GM12878 (cell line): ENCODE results near the gene COA1. TPM values are rescaled to one million over a fixed set of nuclear protein-coding genes. Genes with fewer than 3 reads are reported as not detected.

Source experiments
- BCL3 ChIP-seq: IDR thresholded peaks from 2 replicates; pipeline ENCODE4 v1.6.1; 2011; ENCODE audit warnings: borderline replicate concordance, low read depth, mild to moderate bottlenecking, moderate library complexity, low read length; ENCODE audit not compliant: insufficient read depth, poor library complexity, severe bottlenecking
- CHD2 ChIP-seq: IDR thresholded peaks from 2 replicates; pipeline ENCODE4 v1.6.1; 2011; ENCODE audit warnings: low read depth, low read length, improper control_type of control experiment, borderline replicate concordance
- CREM ChIP-seq: IDR thresholded peaks from 2 replicates; pipeline ENCODE4 v1.6.1; 2014; ENCODE audit warnings: antibody characterized with exemption, low read depth
- EGR1 ChIP-seq, 2 experiments: IDR thresholded peaks; 1 replicate in 1 of 2; 2 replicates in 1 of 2; pipeline ENCODE4 v1.6.1; 2011 to 2012; ENCODE audit warnings: low read depth in 2 of 2, low read length in 2 of 2, borderline replicate concordance in 1 of 2, mild to moderate bottlenecking in 1 of 2, moderate library complexity in 1 of 2
- FOS ChIP-seq: IDR thresholded peaks from 3 replicates; pipeline ENCODE4 v1.6.1; 2011; ENCODE audit warnings: borderline replicate concordance; ENCODE audit not compliant: insufficient read length; ENCODE audit errors: extremely low read depth
- HCFC1 ChIP-seq: fragments of 150-350 bp; IDR thresholded peaks from 2 replicates; pipeline ENCODE4 v1.6.1; 2014; ENCODE audit warnings: low read length
- KLF5 ChIP-seq: fragments of 450-650 bp; IDR thresholded peaks from 2 replicates; pipeline ENCODE4 v1.6.1; 2014; ENCODE audit warnings: mild to moderate bottlenecking; ENCODE audit not compliant: partially characterized antibody
- MAX ChIP-seq: IDR thresholded peaks from 2 replicates; pipeline ENCODE4 v1.6.1; 2012; ENCODE audit warnings: low read depth, low read length, improper control_type of control experiment
- MEF2B ChIP-seq: fragments of 450-650 bp; IDR thresholded peaks from 2 replicates; pipeline ENCODE4 v1.6.1; 2018; ENCODE audit warnings: mild to moderate bottlenecking, moderate library complexity; ENCODE audit not compliant: partially characterized antibody, poor library complexity, severe bottlenecking
- MTA2 ChIP-seq: fragments of 450-650 bp; IDR thresholded peaks from 2 replicates; pipeline ENCODE4 v1.6.1; 2016; ENCODE audit warnings: low read depth, mild to moderate bottlenecking, moderate library complexity
- PAX5 ChIP-seq: IDR thresholded peaks from 2 replicates; pipeline ENCODE4 v1.6.1; 2011; ENCODE audit warnings: low read depth, low read length, borderline replicate concordance
- PBX3 ChIP-seq: IDR thresholded peaks from 2 replicates; pipeline ENCODE4 v1.6.1; 2011; ENCODE audit warnings: mild to moderate bottlenecking, low read depth, low read length, moderate library complexity; ENCODE audit not compliant: insufficient replicate concordance
- POLR2AphosphoS5 ChIP-seq: IDR thresholded peaks from 2 replicates; pipeline ENCODE4 v1.6.1; 2011; ENCODE audit warnings: mild to moderate bottlenecking, low read length, inconsistent platforms
- PRDM15 ChIP-seq: fragments of 450-650 bp; formaldehyde crosslinking; IDR thresholded peaks from 2 replicates; pipeline ENCODE4 v1.4.0; 2020; ENCODE audit warnings: mild to moderate bottlenecking, moderate library complexity
- SIX5 ChIP-seq: IDR thresholded peaks from 2 replicates; pipeline ENCODE4 v1.6.1; 2011; ENCODE audit warnings: mild to moderate bottlenecking, low read depth, low read length, moderate library complexity; ENCODE audit not compliant: severe bottlenecking
- SMARCA5 ChIP-seq: fragments of 450-650 bp; IDR thresholded peaks from 2 replicates; pipeline ENCODE4 v1.6.1; 2017; ENCODE audit warnings: mild to moderate bottlenecking
- SP1 ChIP-seq: IDR thresholded peaks from one replicate; pipeline ENCODE4 v1.6.1; 2011; ENCODE audit warnings: low read depth, low read length
- ZBTB4 ChIP-seq: fragments of 450-650 bp; formaldehyde crosslinking; IDR thresholded peaks from 2 replicates; pipeline ENCODE4 v1.4.0; 2022; ENCODE audit warnings: mild to moderate bottlenecking, moderate library complexity
- polyA plus RNA-seq, 11 experiments: library from polyadenylated mRNA; depleted of rRNA in 4 of 11; unstranded in 6 of 11; stranded (reverse) in 5 of 11; fragments of >200 nt; fragmentation: Nextera tagmentation in 4 of 11; fragmentation: Illumina TruSeq in 1 of 11; extraction: Ambion mirVana in 4 of 11; extraction: Trizol in 1 of 11; gene quantifications; 1 replicate in 1 of 11; 2 replicates in 10 of 11; pipeline versions ENCODE4 v1.2.1 to v1.2.3, GENCODE V29; 2011 to 2016; ENCODE audit warnings: inconsistent platforms in 2 of 11, missing spikeins in 2 of 11, low read depth in 1 of 11
- total RNA-seq, 4 experiments: library from RNA; depleted of rRNA in 3 of 4; stranded (reverse); fragments of >200 nt in 3 of 4; fragmentation: Illumina TruSeq in 1 of 4; extraction: Trizol in 1 of 4; gene quantifications; 2 replicates each; pipeline versions ENCODE4 v1.2.1 to v1.2.3, GENCODE V29; 2013 to 2021

The COA1 gene
- total and polyA plus RNA-seq, 10 of the 15 experiments (the other 5 are each of a cell fraction or from before 2014, with no cell fraction given), result 83.1 to 258 (median 111) TPM

GRCh38 chr7:43648473-43649406 lies 80.6 kb downstream of the COA1 start (continued):
- TF ChIP-seq PRDM15 (CRISPR knock-in tag) (no peak), BCL3 (peak; percentile 96), CREM (peak; percentile 93), SP1 (peak; percentile 77), CHD2 (peak; percentile 77; the same call in 1 of the 2 replicates), PBX3 (no peak), KLF5 (peak; percentile 9), MAX (no peak), SIX5 (no peak), SMARCA5 (peak; percentile 79), PAX5 (peak; percentile 92; the same call in 1 of the 2 replicates), MTA2 (peak; percentile 91), FOS (no peak), HCFC1 (no peak), POLR2AphosphoS5 (peak; percentile 63; the same call in 1 of the 2 replicates), MEF2B (peak; percentile 96), ZBTB4 (CRISPR knock-in tag) (no peak), EGR1 (IDR thresholded peaks at IDR 0.05; ENCODE audit: borderline replicate concordance in 1 of 2, low read depth in 2 of 2, low read length in 2 of 2) (0 out of 3 replicates have a peak, but pooled peaks of 1 of the 2 experiments have one; percentile 29)
